Hematopoietic multipotent progenitor cell treated with erythropoietin and hydrocortisone succinate and interleukin-3 and kit ligand, for 4 days (in vitro differentiated cells): ENCODE results near the gene PPP2R1B.

ENCODE experiments used
- DNase-seq: peaks from one replicate; pipeline ENCODE4 v3.0.0-alpha.2; 2015

Gene PPP2R1B

DNA sequence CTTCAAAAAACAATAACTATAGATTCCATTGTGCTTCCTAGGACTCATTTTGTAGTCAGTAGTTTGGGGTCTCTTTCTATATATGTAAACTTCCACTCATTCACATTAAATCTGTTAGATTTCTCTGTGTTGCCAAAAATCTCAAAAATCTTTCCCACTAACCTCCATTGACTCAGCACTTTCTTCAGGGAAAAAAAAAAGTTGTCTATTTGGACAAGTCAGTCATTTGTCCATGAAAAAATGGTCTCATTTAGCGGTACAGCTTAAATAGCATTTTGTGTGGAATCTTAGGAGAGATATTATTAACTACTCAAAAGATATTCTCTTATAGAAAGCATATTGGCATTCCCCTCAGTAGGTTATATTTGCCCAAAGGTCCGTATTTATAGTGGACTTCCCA, 81.9 kb downstream of the PPP2R1B start:
- DNase-seq = no peak

DNA sequence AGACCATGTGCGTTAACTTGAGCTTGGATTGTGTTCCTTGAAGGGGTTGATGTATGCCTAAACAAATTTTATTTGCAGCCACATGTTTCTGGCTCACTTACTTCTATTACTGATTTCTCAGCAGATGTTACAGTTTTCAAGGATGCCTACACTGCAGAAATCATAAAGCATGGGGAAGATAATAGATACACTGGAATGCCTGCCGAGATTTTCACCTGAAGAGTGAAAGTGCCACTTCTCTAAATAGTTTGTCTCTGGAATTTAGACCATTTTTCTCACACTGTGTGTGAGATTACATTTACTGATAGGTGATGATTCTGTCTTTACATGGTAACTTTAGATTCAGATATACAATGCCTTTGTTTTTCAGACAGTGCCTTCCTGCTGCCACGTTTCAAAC, 82.4 kb downstream of the PPP2R1B start:
- no peak for DNase-seq

DNA sequence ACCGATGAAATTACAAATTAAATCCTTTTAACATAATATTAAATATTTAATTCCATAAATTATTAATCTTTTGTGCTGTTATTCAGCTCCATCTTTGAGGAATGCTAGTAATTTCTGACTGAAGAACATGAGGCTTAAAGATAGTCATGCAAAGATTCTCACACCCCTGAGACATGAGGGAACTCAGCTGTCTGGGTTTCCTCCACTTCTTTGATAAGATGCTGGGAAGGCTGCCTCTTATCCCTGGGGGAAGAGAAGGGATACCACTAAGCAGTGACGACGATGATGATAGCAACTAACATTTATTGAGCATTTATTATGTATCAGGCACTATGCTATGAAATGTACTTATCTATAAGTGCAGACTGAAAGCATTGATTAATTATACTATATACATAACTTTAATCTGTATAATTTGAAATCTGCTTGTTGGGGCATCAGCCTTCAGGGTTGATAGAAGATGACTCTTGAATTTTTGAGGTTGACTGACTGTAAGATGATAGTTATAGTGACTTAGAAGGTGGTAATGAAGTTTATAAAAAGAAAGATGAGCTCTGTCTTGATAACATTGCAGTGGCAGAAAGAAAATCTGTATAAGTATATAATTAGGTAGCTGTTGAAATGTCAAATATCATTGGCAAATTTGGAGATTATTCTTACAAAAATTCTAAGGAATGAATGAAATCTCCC, 85.6 kb downstream of the PPP2R1B start:
- no peak for DNase-seq
